Measurements from ENCODE around the gene PRM1. TPM values are rescaled to one million over a fixed set of nuclear protein-coding genes. Genes with fewer than 3 reads are reported as not detected.

Gene PRM1
- total and polyA plus RNA-seq, 2 experiments from 2014 or later: not detected

- DNase-seq (ENCODE audit: low read depth in 1 of 2, low spot score in 1 of 2): no peak
- H3K27ac ChIP-seq: no peak overlapping the region
- H3K4me1 ChIP-seq (ENCODE audit: low read depth): no peaks in the 10 kb centered on the region
- H3K9me3 ChIP-seq (ENCODE audit: low read depth): no peaks in the 10 kb centered on the region
- H3K27me3 ChIP-seq: no peaks in the 10 kb centered on the region
- no peaks in the 10 kb centered on the region for H3K36me3 ChIP-seq
- no peak overlapping the region for H3K4me3 ChIP-seq
- TF ChIP-seq, protein P1, sequence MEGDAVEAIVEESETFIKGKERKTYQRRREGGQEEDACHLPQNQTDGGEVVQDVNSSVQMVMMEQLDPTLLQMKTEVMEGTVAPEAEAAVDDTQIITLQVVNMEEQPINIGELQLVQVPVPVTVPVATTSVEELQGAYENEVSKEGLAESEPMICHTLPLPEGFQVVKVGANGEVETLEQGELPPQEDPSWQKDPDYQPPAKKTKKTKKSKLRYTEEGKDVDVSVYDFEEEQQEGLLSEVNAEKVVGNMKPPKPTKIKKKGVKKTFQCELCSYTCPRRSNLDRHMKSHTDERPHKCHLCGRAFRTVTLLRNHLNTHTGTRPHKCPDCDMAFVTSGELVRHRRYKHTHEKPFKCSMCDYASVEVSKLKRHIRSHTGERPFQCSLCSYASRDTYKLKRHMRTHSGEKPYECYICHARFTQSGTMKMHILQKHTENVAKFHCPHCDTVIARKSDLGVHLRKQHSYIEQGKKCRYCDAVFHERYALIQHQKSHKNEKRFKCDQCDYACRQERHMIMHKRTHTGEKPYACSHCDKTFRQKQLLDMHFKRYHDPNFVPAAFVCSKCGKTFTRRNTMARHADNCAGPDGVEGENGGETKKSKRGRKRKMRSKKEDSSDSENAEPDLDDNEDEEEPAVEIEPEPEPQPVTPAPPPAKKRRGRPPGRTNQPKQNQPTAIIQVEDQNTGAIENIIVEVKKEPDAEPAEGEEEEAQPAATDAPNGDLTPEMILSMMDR (IDR thresholded peaks at IDR 0.05; ENCODE audit: low read depth, low read length): no peak
These were observed 27.8 kb downstream of the PRM1 start for GRCh38 chr16:11253009-11253994.

GRCh38 chr16:11252482-11252931 is 28.6 kb downstream of the PRM1 start:
- Histone ChIP-seq H3K36me3 (no peaks in the 10 kb centered on the region), H3K4me3 (no peak overlapping the region), H3K27ac (no peak overlapping the region), H3K9me3 (ENCODE audit: low read depth) (no peaks in the 10 kb centered on the region), H3K4me1 (ENCODE audit: low read depth) (no peaks in the 10 kb centered on the region), H3K27me3 (no peaks in the 10 kb centered on the region)
- DNase-seq (ENCODE audit: low read depth in 1 of 2, low spot score in 1 of 2): no peak
- TF ChIP-seq, protein P1 (IDR thresholded peaks at IDR 0.05; ENCODE audit: low read depth, low read length): no peak

- no peaks in the 10 kb centered on the region for H3K9me3 ChIP-seq (ENCODE audit: low read depth)
- no peaks in the 10 kb centered on the region for H3K27me3 ChIP-seq
- peak in 1 of 2 donors; percentile 52 for DNase-seq (ENCODE audit: low read depth in 1 of 2, low spot score in 1 of 2)
- no peak overlapping the region for H3K4me3 ChIP-seq
- no peak overlapping the region for H3K27ac ChIP-seq
- no peaks in the 10 kb centered on the region for H3K4me1 ChIP-seq (ENCODE audit: low read depth)
- no peaks in the 10 kb centered on the region for H3K36me3 ChIP-seq
- TF ChIP-seq, protein P1 (IDR thresholded peaks at IDR 0.05; ENCODE audit: low read depth, low read length): no peak
These were observed 29.3 kb downstream of the PRM1 start for GRCh38 chr16:11251525-11252481.

DNA sequence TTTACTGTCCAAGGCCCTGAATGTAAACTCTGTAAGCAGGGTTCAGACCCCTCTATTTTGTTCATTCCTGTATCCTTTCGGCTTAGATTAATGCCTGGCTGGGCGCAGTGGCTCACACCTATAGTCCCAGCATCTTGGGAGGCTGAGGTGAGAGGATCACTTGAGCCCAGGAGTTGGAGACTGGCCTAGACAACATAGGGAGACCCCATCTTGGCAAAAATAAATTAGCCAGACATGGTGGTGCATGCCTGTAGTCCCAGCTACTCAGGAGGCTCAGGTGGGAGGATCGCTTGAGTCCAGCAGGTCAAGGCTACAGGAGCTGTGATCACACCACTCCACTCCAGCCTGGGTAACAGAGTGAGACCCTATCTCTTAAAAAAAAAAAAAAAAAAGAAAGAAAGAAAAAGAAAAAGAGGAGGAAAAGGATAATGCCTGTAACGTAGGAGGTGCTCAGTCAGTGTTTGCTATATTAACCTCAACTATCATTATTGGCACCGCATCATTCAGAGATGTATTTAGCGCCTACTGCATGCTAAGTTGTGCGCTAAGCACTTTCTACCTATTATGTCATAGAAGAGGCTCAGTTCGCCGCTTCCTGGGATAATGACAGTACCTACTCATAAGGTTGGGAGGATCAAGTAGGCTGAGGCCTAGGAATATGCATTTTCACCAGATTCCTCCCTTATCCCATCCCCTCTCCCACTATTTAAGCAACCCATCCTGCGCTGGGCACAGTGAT is 30.2 kb downstream of the PRM1 start:
- DNase-seq (ENCODE audit: low read depth in 1 of 2, low spot score in 1 of 2): no peak
- H3K27ac ChIP-seq: no peak overlapping the region
- H3K36me3 ChIP-seq: no peaks in the 10 kb centered on the region
- H3K9me3 ChIP-seq (ENCODE audit: low read depth): no peaks in the 10 kb centered on the region
- no peaks in the 10 kb centered on the region for H3K4me1 ChIP-seq (ENCODE audit: low read depth)
- TF ChIP-seq, protein P1 (IDR thresholded peaks at IDR 0.05; ENCODE audit: low read depth, low read length): no peak
- no peak overlapping the region for H3K4me3 ChIP-seq
- H3K27me3 ChIP-seq: no peaks in the 10 kb centered on the region
